IPS-NIHi7 (cell line): ENCODE data around the gene MUC6.

ENCODE experiments used
- DNase-seq: peaks from one replicate; pipeline ENCODE4 v3.0.0; 2012; ENCODE audit warnings: mixed read lengths; ENCODE audit errors: extremely low spot score

The MUC6 gene, protein sequence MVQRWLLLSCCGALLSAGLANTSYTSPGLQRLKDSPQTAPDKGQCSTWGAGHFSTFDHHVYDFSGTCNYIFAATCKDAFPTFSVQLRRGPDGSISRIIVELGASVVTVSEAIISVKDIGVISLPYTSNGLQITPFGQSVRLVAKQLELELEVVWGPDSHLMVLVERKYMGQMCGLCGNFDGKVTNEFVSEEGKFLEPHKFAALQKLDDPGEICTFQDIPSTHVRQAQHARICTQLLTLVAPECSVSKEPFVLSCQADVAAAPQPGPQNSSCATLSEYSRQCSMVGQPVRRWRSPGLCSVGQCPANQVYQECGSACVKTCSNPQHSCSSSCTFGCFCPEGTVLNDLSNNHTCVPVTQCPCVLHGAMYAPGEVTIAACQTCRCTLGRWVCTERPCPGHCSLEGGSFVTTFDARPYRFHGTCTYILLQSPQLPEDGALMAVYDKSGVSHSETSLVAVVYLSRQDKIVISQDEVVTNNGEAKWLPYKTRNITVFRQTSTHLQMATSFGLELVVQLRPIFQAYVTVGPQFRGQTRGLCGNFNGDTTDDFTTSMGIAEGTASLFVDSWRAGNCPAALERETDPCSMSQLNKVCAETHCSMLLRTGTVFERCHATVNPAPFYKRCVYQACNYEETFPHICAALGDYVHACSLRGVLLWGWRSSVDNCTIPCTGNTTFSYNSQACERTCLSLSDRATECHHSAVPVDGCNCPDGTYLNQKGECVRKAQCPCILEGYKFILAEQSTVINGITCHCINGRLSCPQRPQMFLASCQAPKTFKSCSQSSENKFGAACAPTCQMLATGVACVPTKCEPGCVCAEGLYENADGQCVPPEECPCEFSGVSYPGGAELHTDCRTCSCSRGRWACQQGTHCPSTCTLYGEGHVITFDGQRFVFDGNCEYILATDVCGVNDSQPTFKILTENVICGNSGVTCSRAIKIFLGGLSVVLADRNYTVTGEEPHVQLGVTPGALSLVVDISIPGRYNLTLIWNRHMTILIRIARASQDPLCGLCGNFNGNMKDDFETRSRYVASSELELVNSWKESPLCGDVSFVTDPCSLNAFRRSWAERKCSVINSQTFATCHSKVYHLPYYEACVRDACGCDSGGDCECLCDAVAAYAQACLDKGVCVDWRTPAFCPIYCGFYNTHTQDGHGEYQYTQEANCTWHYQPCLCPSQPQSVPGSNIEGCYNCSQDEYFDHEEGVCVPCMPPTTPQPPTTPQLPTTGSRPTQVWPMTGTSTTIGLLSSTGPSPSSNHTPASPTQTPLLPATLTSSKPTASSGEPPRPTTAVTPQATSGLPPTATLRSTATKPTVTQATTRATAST (N-terminal part only)

DNA sequence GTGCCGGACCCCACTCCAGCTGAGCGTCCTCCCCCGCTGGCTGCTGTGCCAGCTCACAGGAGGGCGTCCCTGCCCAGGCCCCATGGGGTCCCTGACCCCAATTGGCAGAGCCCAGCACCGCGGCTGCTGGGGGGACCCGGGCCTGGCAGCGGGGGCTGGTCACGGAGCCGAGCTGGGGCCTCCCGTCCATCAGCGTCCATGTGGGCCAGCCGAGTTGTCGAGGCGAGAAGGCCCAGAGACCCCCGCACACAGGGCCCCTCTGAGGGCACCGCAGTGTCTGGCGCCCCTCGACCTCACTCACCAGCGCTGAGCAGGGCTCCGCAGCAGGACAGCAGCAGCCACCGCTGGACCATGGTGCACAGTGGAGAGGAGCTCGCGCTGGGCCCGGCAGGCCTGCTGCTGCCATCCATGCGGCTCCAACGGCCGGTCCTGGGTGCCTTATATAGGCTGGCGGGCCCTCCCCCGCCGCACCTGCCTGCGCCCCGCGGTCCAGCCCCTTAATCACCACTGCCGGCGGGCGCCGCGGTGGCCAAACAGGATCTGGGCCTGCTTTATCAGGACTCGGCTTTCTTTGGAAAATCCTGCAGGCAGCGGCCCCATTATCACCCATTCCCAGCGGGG, at the start of gene MUC6:
MUC6 (minus strand) TSS at position 416 of the 621 bp plus-strand sequence; CDS start at position 353, 63 bp downstream.
- no peak for DNase-seq

DNA sequence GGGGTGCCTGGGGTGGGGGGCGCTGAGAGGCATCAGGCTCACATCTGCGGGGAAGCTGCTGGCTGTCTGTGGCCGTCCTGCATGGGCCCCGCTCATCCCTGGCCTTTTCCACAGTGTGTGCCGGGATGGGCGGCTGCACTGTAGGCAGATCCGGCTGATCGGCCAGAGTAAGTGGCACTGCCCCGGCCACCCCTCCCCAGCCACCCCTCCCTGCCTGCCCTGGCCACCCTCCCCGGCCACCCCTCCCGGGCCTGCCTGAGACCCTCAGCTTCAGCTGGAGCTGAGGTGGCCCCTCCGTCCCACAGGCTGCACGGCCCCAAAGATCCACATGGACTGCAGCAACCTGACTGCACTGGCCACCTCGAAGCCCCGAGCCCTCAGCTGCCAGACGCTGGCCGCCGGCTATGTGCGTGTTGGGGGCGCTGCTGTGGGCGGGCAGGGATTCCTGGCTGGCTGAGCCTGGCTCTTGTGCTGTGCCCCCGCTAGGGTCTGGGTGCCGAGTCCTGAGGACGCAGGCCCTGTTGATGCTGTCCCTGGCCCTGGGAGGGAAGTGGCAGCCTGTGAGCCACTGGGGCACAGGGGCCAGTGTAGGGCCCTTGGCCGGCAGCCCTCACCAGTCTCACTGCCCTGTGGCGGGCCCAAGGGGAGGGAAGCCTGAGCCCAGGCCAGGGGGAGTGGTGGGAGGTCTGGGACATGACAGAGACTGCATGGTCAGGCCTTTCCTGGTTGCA, 49.1 kb upstream of the MUC6 start:
- DNase-seq = no peak

DNA sequence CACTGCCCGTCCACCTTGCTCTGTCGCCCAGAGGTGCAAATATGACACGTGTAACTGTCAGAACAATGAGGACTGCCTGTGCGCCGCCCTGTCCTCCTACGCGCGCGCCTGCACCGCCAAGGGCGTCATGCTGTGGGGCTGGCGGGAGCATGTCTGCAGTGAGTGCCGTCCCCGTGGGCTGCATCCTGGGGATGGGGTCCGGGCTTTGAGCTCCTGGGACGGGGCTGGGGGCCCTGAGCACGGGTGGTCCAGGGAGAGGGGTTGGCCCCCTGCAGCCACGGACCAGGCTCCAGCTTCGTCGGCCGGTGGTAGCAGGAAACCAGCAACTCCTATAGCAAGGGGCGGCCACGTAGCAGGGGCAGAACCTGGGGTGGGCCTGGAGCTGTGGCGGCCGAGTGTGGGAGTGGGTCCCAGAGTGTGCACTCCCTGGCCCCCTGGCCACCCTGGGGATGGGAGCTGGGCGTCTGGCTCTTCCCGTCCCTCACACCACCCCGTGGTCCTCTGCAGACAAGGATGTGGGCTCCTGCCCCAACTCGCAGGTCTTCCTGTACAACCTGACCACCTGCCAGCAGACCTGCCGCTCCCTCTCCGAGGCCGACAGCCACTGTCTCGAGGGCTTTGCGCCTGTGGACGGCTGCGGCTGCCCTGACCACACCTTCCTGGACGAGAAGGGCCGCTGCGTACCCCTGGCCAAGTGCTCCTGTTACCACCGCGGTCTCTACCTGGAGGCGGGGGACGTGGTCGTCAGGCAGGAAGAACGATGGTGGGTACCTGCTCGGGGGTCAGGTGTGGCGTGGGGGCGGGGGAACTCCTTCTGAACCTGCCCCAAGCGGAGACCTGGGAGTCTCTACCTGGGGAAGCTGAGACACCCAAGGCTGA, 48.3 kb upstream of the MUC6 start:
- DNase-seq = no peak

DNA sequence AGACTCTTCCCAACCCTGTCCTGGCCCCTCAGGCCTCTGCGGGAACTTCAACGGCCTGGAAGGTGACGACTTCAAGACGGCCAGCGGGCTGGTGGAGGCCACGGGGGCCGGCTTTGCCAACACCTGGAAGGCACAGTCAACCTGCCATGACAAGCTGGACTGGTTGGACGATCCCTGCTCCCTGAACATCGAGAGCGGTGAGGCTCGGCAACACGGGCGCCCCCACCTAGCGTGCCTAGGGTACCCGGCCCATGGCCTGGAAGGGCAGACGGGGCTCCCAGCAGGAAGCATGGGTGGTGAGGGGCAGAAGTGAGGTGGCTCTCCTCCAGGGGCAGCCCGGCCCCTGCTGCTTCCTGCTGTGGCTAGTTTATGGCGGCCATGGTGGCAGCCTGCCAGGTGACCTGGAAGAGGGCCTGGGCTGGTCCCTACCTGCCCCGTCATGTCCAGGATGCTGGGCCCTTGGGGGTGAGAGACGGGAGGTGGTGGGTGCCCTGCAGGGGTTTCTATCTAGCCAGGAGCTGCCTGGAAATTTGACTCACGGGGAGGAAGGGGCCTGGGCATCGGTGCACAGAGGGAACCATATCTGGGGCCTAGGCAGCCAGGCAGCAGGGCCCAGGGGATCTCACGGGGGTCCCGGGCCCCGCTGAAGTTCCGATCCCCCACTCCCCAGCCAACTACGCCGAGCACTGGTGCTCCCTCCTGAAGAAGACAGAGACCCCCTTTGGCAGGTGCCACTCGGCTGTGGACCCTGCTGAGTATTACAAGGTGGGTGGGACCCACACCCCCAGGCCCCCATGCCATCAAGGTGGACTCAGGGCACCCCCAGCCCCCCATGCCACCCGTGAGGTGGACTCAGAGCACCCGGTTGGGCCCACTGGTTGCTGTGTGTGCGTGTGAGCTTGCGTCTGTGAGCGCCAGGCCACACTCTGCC, 47.4 kb upstream of the MUC6 start:
- DNase-seq = no peak

DNA sequence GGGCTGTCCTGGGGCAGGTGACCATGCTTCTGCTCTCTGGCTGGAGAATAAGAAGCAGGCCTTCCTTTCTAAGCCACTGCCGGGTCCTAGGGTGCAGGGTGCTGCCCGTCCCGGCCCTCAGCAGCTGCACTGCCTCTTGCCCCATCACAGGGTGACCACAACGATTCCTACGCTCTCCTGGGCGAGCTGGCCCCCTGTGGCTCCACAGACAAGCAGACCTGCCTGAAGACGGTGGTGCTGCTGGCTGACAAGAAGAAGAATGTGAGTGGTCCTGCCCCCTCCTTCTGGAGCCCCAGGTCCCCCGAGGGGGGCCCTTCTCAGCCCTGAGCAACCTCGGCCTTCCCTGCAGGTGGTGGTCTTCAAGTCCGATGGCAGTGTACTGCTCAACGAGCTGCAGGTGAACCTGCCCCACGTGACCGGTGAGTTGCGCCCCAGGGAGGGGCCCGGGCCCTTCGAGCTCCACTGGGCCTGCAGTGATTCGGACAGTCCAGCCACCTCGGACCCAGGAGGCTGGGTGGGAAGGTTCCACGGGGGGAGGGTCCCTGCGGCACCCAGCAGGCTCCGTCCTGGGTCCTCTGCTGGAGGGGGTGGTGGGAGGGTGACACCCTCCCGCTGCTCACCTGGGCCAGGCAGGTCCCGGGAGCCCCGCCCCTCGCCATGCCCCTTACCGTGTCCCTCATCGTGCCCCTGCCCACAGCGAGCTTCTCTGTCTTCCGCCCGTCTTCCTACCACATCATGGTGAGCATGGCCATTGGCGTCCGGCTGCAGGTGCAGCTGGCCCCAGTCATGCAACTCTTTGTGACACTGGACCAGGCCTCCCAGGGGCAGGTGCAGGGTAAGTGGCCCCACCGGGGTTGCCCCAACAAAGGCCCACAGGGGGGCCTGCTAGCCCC, 46.5 kb upstream of the MUC6 start:
- no peak for DNase-seq

DNA sequence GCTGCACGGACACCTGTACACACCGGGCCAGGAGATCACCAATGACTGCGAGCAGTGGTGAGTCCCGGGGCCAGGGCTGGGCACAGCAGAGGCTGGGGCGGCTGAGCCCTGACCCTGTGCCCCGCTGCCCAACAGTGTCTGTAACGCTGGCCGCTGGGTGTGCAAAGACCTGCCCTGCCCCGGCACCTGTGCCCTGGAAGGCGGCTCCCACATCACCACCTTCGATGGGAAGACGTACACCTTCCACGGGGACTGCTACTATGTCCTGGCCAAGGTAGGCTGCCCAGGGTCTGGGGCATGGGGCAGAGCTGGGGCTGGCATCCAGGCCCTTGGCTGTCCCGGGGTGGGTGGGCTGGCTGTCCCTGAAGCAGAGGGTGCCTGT, 45.8 kb upstream of the MUC6 start:
- DNase-seq = no peak

DNA sequence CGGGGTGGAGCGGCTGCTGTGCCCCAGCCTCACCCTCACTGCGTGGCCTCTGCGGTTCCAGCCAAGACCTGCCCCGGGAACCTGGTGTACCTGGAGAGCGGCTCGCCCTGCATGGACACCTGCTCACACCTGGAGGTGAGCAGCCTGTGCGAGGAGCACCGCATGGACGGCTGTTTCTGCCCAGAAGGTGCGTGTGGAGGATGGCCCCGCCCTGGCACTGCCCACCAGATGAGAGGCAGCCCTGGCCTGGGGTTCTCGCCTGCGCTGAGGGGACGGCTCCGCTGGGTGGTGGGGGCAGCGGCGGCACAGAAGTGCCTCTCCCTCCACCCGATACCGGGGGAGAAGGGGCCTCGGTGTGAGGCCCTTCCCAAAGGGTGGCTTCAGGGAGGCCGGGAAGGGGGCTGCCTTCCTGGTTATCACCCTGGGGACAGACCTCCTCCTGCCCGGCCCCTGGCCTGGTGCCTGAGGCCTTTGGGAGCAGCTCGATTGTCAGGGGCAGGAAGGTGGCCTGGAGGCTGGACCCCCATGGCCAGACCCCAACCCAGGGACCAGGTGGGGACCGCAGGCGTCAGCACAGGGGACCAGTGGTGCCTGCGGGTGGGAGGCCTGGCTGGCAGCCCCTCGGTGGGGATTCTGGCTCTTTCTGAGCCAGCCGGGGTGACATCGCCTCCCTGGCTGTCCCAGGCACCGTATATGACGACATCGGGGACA, 45.2 kb upstream of the MUC6 start:
- no peak for DNase-seq

DNA sequence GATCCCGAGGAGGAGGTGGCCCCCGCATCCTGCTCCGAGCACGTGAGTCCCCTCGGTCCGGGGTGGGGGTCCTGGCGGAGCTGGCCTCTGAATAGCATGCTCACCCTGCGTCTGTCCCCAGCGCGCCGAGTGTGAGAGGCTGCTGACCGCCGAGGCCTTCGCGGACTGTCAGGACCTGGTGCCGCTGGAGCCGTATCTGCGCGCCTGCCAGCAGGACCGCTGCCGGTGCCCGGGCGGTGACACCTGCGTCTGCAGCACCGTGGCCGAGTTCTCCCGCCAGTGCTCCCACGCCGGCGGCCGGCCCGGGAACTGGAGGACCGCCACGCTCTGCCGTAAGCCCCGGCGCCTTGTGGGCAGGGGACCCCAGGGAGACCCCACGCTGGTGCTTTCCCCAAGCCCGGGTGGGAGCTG, 41.7 kb upstream of the MUC6 start:
- DNase-seq = no peak

DNA sequence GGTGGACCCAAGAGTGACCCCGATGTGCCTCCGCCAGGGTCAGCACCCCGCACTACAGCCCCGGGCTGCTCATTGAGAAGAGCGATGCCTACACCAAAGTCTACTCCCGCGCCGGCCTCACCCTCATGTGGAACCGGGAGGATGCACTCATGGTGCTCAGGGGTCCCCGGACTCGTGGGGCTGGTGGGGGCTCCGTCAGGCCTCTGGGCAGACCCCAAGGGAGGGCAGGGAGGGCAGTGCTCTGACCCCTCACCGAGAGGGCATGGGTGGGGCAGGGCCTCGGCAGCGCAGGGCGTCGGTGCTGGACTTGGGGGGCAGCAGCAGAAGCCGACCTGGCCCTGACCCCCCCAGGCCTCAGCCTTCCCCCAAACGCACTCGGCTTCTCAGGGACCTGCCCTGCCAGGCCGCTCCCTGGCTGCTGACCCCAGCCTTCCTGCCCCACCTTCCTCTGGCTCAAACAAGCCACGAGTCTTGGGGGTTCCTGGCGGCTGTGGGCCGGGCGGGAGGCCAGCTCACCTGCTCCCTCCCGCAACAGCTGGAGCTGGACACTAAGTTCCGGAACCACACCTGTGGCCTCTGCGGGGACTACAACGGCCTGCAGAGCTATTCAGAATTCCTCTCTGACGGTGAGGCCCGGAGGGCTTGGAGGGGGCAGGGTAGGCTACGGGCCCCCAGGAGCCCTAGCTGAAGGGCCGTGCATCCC, 41.0 kb upstream of the MUC6 start:
- DNase-seq = no peak

DNA sequence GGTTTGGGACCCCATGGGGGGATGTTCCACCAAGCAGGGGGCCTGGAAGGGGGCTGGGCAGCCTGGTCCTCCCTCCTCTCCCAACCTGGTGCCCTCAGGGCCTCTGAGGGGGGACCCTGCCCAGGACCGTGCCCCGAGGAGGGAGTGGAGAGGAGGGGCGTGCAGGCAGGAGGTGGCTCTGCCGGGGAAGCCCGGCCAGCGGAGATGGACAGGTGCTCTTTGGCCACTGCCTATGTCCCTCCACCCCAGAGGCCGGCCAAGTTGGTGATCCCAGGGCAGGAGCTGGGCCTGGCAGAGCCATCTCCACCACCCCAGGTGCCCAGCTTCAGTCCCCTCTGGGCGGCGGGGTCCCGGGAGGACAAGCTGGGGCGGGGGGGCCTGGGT, 40.5 kb upstream of the MUC6 start:
- DNase-seq = no peak

DNA sequence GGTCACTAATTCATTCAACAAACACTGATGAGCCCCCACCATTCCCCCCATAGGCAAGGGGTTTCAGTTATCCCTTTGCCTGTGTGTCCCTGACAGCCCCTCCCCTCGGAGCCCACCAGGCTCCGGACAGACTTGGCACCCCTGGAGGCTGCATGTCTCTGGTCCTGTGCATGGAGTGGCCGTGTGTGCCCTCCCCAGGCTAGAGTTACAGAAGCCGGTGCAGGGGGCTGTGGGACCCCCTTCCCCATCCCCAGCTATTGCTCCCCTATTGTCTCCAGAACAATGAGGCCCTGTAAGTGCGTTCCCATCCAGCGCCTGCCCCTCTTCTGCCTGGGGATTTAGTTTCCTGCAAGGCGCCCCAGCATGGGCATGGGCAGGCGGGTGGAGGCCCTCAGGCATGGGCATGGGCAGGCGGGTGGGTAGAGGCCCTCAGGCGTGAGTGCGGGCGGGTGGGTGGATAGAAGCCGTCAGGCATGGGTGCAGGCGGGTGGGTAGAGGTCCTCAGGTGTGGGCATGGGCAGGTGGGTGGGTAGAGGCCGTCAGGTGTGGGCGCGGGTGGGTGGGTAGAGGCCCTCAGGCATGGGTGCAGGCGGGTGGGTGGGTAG, 39.6 kb upstream of the MUC6 start:
- DNase-seq = no peak

DNA sequence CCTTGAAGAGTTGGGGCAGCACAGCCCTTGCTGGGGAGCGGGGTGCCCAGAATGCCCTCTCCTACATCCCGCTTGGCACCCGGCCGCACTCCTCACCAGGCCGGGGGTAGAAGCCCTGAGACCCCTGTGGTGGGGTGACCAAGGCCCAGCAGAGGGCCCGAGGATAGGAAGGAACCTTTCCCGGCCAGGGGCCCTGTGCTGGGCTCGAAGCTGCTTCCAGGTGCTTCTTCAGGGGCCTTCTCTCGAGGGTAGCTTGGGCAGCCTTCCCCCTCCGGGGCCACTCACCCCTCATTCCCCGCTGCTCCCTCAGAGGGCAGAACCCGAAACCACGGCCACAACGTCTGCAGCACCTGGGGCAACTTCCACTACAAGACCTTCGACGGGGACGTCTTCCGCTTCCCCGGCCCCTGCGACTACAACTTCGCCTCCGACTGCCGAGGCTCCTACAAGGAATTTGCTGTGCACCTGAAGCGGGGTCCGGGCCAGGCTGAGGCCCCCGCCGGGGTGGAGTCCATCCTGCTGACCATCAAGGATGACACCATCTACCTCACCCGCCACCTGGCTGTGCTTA, 38.9 kb upstream of the MUC6 start:
- DNase-seq = no peak

DNA sequence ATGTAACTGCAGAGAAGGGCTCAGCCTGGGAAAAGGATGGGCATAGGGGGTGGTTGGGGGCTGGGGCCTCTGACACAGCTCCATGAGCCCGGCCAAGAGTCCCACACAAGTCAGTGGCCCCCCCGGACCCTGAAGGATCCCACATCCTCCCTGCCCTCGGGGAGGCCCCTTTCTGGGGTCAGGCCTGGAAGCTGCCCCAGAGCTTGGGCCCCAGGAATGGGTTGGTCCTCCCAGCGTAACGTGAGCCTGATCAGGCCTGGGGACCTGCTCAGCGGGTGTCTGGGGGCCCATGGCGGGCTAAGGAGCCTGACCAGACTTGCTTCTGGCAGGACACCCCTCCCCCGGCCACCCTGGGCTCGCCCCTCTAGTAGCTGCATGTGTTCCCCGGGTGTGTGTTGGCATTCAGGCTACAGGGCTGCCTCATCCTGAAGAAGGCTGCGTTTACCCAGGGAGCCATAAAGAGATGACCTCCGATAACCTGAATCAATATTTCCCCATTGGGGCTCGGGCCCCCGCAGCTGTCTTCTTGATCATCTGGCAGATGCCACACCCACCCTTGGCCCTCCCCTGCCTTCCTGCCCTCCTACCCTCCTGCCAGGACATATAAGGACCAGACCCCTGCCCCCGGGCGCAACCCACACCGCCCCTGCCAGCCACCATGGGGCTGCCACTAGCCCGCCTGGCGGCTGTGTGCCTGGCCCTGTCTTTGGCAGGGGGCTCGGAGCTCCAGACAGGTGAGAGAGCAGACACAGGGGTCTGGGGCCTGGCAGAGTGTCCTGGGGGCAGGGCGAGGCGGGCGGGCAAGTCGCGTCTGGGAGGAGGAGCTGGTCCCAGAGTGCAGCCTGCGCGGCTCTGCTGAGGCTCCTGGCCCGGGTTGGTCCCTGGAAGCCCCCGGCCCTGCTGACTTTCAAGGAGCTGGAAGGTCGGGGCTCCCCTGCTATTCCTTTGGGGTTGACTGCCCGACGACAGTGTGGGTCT, 38.0 kb upstream of the MUC6 start, which contains the start of gene MUC2:
MUC2 (plus strand) TSS at position 631 of the 978 bp plus-strand sequence.
- no peak for DNase-seq

DNA sequence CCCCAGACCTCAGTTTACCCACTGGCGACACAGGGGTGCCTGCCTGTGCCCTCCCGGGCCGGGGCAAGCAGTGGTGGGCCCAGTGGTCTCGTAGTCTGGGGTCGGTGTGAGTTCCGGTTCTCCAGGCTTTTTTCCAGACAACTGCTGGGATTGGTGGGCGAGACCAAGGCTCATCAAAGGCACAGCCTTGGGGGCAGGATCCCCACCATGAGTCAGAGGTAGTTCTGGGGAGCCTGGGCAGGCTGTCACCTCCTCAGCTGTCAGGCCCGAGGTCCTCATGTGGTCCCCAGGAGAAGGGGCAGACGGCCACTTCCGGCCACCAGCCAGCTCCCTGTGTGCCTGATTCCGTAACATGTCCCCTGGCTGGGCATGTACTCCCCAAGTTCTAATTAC, 37.3 kb upstream of the MUC6 start:
- no peak for DNase-seq
